Liver (tissue), 9 donors: Measurements from ENCODE around the gene HMGA1. TPM values are rescaled to one million over a fixed set of nuclear protein-coding genes. Genes with fewer than 3 reads are reported as not detected.

ENCODE experiments used
- DNase-seq: peaks from one replicate; pipeline ENCODE4 v3.0.0-alpha.2; 2017; ENCODE audit warnings: low spot score
- H3K27ac ChIP-seq, 2 donors: one replicate each; pipeline ENCODE4 v1.7.0; 2013; ENCODE audit warnings: inconsistent platforms in 2 of 2, low read length in 2 of 2, control low read depth in 1 of 2, low read depth in 1 of 2, mild to moderate bottlenecking in 1 of 2
- H3K27me3 ChIP-seq, 4 donors: one replicate each; pipeline versions ENCODE4 v1.6.1 to v1.7.0; 2013; ENCODE audit warnings: low read length in 3 of 4, inconsistent platforms in 1 of 4, mild to moderate bottlenecking in 1 of 4, moderate library complexity in 1 of 4; ENCODE audit not compliant: control insufficient read depth in 4 of 4, insufficient read depth in 4 of 4
- H3K36me3 ChIP-seq, 4 donors: one replicate each; pipeline versions ENCODE4 v1.6.1 to v1.7.0; 2013; ENCODE audit warnings: low read length in 3 of 4, mild to moderate bottlenecking in 3 of 4, low read depth in 1 of 4, moderate library complexity in 1 of 4; ENCODE audit not compliant: control insufficient read depth in 4 of 4, insufficient read depth in 3 of 4
- H3K4me1 ChIP-seq, 4 donors: one replicate each; pipeline versions ENCODE4 v1.6.1 to v1.7.0; 2013; ENCODE audit warnings: low read length in 3 of 4, mild to moderate bottlenecking in 3 of 4, moderate library complexity in 1 of 4; ENCODE audit not compliant: control insufficient read depth in 4 of 4, insufficient read depth in 4 of 4
- H3K4me3 ChIP-seq, 3 donors: one replicate each; pipeline versions ENCODE4 v1.6.1 to v1.7.0; 2013; ENCODE audit warnings: low read length in 3 of 3, control low read depth in 1 of 3, low read depth in 1 of 3, mild to moderate bottlenecking in 1 of 3
- H3K9ac ChIP-seq, 2 donors: one replicate each; pipeline ENCODE4 v1.7.0; 2013; ENCODE audit warnings: low read length in 2 of 2, mild to moderate bottlenecking in 2 of 2, moderate library complexity in 2 of 2, control low read depth in 1 of 2, low read depth in 1 of 2
- H3K9me3 ChIP-seq, 4 donors: one replicate each; pipeline versions ENCODE4 v1.6.1 to v1.7.0; 2013; ENCODE audit warnings: low read length in 3 of 4; ENCODE audit not compliant: control insufficient read depth in 4 of 4
- CTCF ChIP-seq: fragments of 150-350 bp; IDR thresholded peaks from 2 replicates; pipeline ENCODE4 v1.5.1; 2017; ENCODE audit warnings: improper control_type of control experiment, low read depth, low read length; ENCODE audit not compliant: missing input control
- EGR1 ChIP-seq, 2 donors: IDR thresholded peaks; 2 replicates each; pipeline ENCODE4 v1.6.1; 2016 to 2018; ENCODE audit warnings: antibody characterized with exemption in 2 of 2, low read depth in 2 of 2
- FOXA1 ChIP-seq: IDR thresholded peaks from 2 replicates; pipeline ENCODE4 v1.6.1; 2016; ENCODE audit warnings: antibody characterized with exemption
- FOXA2 ChIP-seq: IDR thresholded peaks from 2 replicates; pipeline ENCODE4 v1.6.1; 2016; ENCODE audit warnings: antibody characterized with exemption
- GABPA ChIP-seq, 2 donors: IDR thresholded peaks in 1 of 2; conservative IDR thresholded peaks in 1 of 2; 2 replicates each; pipeline ENCODE4 v1.6.1; 2016; ENCODE audit warnings: antibody characterized with exemption in 2 of 2, mild to moderate bottlenecking in 1 of 2, moderate library complexity in 1 of 2
- HNF4A ChIP-seq, 2 donors: conservative IDR thresholded peaks; 2 replicates each; pipeline ENCODE4 v1.6.1; 2016; ENCODE audit warnings: antibody characterized with exemption in 2 of 2, mild to moderate bottlenecking in 2 of 2
- HNF4G ChIP-seq: IDR thresholded peaks from 2 replicates; pipeline ENCODE4 v1.6.1; 2016; ENCODE audit warnings: antibody characterized with exemption
- JUND ChIP-seq, 2 donors: IDR thresholded peaks; 2 replicates each; pipeline ENCODE4 v1.6.1; 2016; ENCODE audit warnings: antibody characterized with exemption in 2 of 2
- NR2F2 ChIP-seq: IDR thresholded peaks from 2 replicates; pipeline ENCODE4 v1.6.1; 2016; ENCODE audit warnings: antibody characterized with exemption
- RAD21 ChIP-seq, 2 donors: IDR thresholded peaks; 2 replicates each; pipeline ENCODE4 v1.6.1; 2016; ENCODE audit warnings: antibody characterized with exemption in 2 of 2, mild to moderate bottlenecking in 2 of 2
- RXRA ChIP-seq, 2 donors: IDR thresholded peaks; 2 replicates each; pipeline ENCODE4 v1.6.1; 2017 to 2018; ENCODE audit warnings: antibody characterized with exemption in 2 of 2, mild to moderate bottlenecking in 1 of 2
- SP1 ChIP-seq: IDR thresholded peaks from 2 replicates; pipeline ENCODE4 v1.6.1; 2018; ENCODE audit warnings: antibody characterized with exemption, mild to moderate bottlenecking
- TAF1 ChIP-seq: conservative IDR thresholded peaks from 2 replicates; pipeline ENCODE4 v1.6.1; 2016; ENCODE audit warnings: antibody characterized with exemption, mild to moderate bottlenecking
- YY1 ChIP-seq: IDR thresholded peaks from 2 replicates; pipeline ENCODE4 v1.6.1; 2016; ENCODE audit warnings: antibody characterized with exemption, mild to moderate bottlenecking
- ZBTB33 ChIP-seq: IDR thresholded peaks from 2 replicates; pipeline ENCODE4 v1.6.1; 2016; ENCODE audit warnings: antibody characterized with exemption
- WGBS: extraction: QIAGEN DNeasy Blood & Tissue Kit; methylation state at CpG from one replicate; pipeline ENCODE4 v1.1.7; 2013; 5-methylcytosine and 5-hydroxymethylcytosine counted together
- polyA plus RNA-seq, 2 donors: library from polyadenylated mRNA; stranded (reverse) in 1 of 2; unstranded in 1 of 2; fragments of 200-250 nt in 1 of 2; fragments of >200 nt in 1 of 2; fragmentation: Nextera tagmentation in 1 of 2; extraction: Ambion mirVana in 1 of 2; gene quantifications; one replicate each; pipeline versions ENCODE4 v1.2.1 to v1.2.3, GENCODE V29; 2013 to 2015
- total RNA-seq, 2 donors: library from RNA; depleted of rRNA; stranded (reverse); fragments of >200 nt; gene quantifications; one replicate each; pipeline ENCODE4 v1.2.3, GENCODE V29; 2014
- TF ChIP-seq, protein P1 (sequence below): IDR thresholded peaks from 2 replicates; pipeline ENCODE4 v1.6.1; 2016; ENCODE audit warnings: antibody characterized with exemption, mild to moderate bottlenecking
- TF ChIP-seq, protein P2 (sequence below): IDR thresholded peaks from 2 replicates; pipeline ENCODE4 v1.6.1; 2016; ENCODE audit warnings: antibody characterized with exemption
- donor health status: healthy.
- donor health status: healthy.
- donor health status: healthy.
- donor health status: healthy.
- donor health status: healthy.

The HMGA1 gene
- total and polyA plus RNA-seq, 4 donors = 4.2 to 118 (median 8.5) TPM

- no peak for DNase-seq
- TF ChIP-seq EGR1 (IDR thresholded peaks at IDR 0.05; ENCODE audit: low read depth in 2 of 2) (no peak), HNF4G (no peak), YY1 (no peak), GABPA (IDR thresholded peaks at IDR 0.05 in 1 of 2, conservative IDR thresholded peaks at IDR 0.05 in 1 of 2) (no peak)
- Histone ChIP-seq H3K9ac (no peak overlapping the region), H3K9me3 (no peaks in the 10 kb centered on the region), H3K36me3 (no peaks in the 10 kb centered on the region), H3K4me3 (no peak overlapping the region), H3K27me3 (no peaks in the 10 kb centered on the region), H3K27ac (no peak overlapping the region), H3K4me1 (peaks cover 4 to 11% (median 7%) of the 10 kb centered on the region in 4 donors)
- WGBS = 86% methylated on average over 13 of the region's 13 CpGs
These were observed 35.6 kb downstream of the HMGA1 start for GRCh38 chr6:34272013-34272926.

DNA sequence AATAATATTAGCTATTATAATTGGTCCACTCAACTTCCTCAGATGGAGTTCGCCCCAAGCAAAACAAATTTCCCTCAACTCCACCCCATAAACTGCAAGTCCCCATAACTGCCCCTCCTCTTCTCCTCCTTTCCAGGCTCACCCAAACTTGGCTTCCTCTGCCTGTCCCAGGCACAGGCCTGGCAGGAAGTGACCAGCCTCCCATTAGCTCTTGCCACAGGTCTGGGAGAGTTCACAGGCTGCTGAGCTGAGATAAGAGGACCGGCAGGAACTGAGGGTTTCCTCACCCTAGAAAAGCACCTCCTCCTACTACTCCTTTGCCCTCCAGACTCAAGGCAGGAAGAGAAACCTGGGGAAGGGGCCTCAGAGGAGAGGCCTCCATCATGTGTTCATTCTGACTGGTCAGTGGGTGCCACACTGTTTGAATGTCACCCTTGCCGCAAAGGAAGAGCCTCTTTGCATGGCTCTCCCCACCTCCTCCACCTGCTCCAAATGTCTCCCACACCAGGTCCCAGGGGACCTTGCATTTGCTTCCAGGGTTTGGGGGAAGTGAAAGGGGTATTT, 36.7 kb downstream of the HMGA1 start:
- 66% methylated on average over 3 of the region's 3 CpGs for WGBS
- DNase-seq = peak; percentile 55
- H3K4me1 ChIP-seq = peaks cover 4 to 11% (median 7%) of the 10 kb centered on the region in 4 donors
- no peaks in the 10 kb centered on the region for H3K27me3 ChIP-seq
- H3K36me3 ChIP-seq = no peaks in the 10 kb centered on the region
- no peak overlapping the region for H3K9ac ChIP-seq
- no peak for TF ChIP-seq ZBTB33
- TF ChIP-seq JUND (IDR thresholded peaks at IDR 0.05) = no peak
- TF ChIP-seq FOXA2 = no peak
- TF ChIP-seq, protein P1, sequence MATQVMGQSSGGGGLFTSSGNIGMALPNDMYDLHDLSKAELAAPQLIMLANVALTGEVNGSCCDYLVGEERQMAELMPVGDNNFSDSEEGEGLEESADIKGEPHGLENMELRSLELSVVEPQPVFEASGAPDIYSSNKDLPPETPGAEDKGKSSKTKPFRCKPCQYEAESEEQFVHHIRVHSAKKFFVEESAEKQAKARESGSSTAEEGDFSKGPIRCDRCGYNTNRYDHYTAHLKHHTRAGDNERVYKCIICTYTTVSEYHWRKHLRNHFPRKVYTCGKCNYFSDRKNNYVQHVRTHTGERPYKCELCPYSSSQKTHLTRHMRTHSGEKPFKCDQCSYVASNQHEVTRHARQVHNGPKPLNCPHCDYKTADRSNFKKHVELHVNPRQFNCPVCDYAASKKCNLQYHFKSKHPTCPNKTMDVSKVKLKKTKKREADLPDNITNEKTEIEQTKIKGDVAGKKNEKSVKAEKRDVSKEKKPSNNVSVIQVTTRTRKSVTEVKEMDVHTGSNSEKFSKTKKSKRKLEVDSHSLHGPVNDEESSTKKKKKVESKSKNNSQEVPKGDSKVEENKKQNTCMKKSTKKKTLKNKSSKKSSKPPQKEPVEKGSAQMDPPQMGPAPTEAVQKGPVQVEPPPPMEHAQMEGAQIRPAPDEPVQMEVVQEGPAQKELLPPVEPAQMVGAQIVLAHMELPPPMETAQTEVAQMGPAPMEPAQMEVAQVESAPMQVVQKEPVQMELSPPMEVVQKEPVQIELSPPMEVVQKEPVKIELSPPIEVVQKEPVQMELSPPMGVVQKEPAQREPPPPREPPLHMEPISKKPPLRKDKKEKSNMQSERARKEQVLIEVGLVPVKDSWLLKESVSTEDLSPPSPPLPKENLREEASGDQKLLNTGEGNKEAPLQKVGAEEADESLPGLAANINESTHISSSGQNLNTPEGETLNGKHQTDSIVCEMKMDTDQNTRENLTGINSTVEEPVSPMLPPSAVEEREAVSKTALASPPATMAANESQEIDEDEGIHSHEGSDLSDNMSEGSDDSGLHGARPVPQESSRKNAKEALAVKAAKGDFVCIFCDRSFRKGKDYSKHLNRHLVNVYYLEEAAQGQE = no peak
- no peak for TF ChIP-seq CTCF
- TF ChIP-seq, protein P2, sequence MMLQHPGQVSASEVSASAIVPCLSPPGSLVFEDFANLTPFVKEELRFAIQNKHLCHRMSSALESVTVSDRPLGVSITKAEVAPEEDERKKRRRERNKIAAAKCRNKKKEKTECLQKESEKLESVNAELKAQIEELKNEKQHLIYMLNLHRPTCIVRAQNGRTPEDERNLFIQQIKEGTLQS = no peak
- TF ChIP-seq EGR1 (IDR thresholded peaks at IDR 0.05; ENCODE audit: low read depth in 2 of 2) = no peak
- no peak for TF ChIP-seq HNF4A (conservative IDR thresholded peaks at IDR 0.05)
- TF ChIP-seq GABPA (IDR thresholded peaks at IDR 0.05 in 1 of 2, conservative IDR thresholded peaks at IDR 0.05 in 1 of 2) = no peak
- peak; percentile 94 for TF ChIP-seq NR2F2
- TF ChIP-seq RAD21 (IDR thresholded peaks at IDR 0.05) = peak in 1 of 2 donors; percentile 35
- no peak for TF ChIP-seq TAF1
- peak; percentile 37 for TF ChIP-seq SP1
- TF ChIP-seq FOXA1 = no peak
- TF ChIP-seq RXRA (IDR thresholded peaks at IDR 0.05) = no peak
- no peak overlapping the region for H3K27ac ChIP-seq
- H3K9me3 ChIP-seq = no peaks in the 10 kb centered on the region
- no peak overlapping the region for H3K4me3 ChIP-seq
